GM12874 (cell line): ENCODE results near the gene KCNQ1.

Experiments used
- CTCF ChIP-seq: IDR thresholded peaks from 2 replicates; pipeline ENCODE4 v1.5.1; 2011; ENCODE audit warnings: low read depth, mild to moderate bottlenecking, control low read depth, low read length, moderate library complexity; ENCODE audit not compliant: insufficient read depth

The KCNQ1 gene

GRCh38 chr11:2551131-2551530 lies 106.3 kb downstream of the KCNQ1 start:
- TF ChIP-seq CTCF: no peak

- no peak for TF ChIP-seq CTCF
Observed at GRCh38 chr11:2552210-2552609, 107.4 kb downstream of the KCNQ1 start.

DNA sequence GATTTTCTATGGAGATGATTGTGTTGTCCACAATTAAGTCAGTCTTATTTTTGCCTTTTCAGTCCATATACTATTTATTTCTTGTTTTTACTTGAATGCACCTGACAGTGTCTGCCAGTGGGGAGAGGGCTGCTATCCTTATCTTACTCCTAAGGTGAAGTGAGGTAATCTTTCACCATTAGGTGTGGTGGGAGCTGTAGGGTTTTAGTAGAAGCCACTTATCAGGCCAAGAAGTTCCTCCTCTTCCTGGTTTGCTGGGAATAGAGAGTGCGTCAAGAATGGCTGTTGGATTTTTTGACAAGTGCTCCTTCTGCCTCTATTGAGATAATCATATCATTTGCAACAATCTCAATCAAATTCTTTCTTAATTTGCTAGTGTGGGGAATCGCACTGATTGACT lies 108.4 kb downstream of the KCNQ1 start:
- TF ChIP-seq CTCF: no peak

DNA sequence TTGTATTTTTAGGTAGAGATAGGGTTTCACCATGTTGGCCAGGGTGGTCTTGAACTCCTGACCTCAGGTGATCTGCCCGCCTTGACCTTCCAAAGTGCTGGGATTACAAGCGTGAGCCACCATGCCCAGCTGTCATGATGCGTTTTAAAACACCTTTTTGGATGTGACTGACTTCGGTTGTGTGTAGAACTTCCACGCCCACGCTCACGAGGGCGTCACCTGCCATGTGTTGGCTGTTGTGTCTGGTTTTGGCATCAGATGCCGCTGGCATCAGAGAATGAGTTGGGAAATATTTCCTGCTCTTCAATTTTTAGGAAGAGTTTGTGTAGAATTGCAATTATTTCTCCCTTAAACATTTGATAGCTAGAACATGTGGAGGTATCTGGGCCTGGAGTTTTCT lies 109.1 kb downstream of the KCNQ1 start:
- no peak for TF ChIP-seq CTCF

GRCh38 chr11:2554338-2555207 lies 109.8 kb downstream of the KCNQ1 start:
- no peak for TF ChIP-seq CTCF

DNA sequence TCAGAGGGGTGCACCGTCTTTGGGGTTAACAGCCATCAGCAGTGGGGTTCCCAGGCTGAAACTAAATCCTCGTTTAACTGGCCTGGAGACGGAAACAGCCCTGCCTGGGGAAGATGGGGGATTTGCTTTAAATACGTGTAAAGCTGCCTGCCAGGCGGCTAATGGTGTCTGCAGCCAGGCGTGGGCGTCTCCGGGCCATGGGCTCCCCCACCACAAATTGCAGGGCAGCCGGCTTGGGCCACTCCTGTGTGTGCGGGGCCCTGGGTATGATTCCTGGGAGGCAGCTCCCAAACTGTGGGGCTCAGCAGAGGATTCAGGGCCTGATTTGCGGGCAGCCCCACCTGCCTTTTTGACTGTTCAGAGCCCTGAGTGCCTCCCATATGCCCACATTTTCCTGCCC lies 110.5 kb downstream of the KCNQ1 start:
- TF ChIP-seq CTCF: no peak

DNA sequence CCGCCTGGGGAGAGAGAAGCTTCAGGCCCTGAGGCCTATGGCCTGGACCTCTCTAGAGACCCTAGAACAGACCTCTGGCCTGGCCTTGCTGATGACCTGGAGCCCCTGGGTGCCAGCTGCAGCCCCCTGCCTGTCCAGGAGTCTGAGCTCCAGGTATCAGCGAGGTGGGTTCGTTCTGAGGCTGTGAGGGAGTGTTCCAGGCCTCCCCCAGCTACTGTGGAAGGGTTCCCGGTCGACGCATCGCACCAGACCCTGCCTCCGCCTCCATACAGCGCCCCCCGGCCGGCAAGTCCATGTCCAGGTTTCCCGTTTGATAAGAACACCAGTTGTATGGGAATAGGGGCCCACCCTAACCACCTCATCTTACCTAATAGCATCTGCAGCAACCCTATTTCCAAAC lies 111.1 kb downstream of the KCNQ1 start:
- TF ChIP-seq CTCF: no peak
